Astrocyte of the cerebellum (primary cell): ENCODE measurements around the gene MMP28.

Experiments used
- DNase-seq: peaks from one replicate; pipeline ENCODE4 v3.0.0-alpha.2; 2011; ENCODE audit warnings: low read depth
- H3K4me3 ChIP-seq: 2 replicates; pipeline ENCODE4 v1.5.1; 2011; ENCODE audit warnings: mild to moderate bottlenecking, low read depth, low read length, moderate library complexity
- in situ Hi-C: cut with HindIII; loops from 2 replicates; pipeline ENCODE4 v1.10.0; 2017; ENCODE audit warnings: low sequenced_read_pairs
- TF ChIP-seq, protein P1 (sequence below): IDR thresholded peaks from 2 replicates; pipeline ENCODE4 v1.5.1; 2012; ENCODE audit warnings: low read length, low read depth, moderate library complexity, mild to moderate bottlenecking; ENCODE audit errors: missing control alignments

The MMP28 gene

GRCh38 chr17:35795007-35795870, at the start of gene MMP28:
Gene MMP28, minus strand, starts transcription at chr17:35795641. Its CDS starts 264 bp downstream, at chr17:35795377.
- H3K4me3 ChIP-seq, result peak within 1 kb of the TSS; percentile 41
- DNase-seq, result no peak
- in situ Hi-C loops, result no loop called here
- TF ChIP-seq, protein P1, sequence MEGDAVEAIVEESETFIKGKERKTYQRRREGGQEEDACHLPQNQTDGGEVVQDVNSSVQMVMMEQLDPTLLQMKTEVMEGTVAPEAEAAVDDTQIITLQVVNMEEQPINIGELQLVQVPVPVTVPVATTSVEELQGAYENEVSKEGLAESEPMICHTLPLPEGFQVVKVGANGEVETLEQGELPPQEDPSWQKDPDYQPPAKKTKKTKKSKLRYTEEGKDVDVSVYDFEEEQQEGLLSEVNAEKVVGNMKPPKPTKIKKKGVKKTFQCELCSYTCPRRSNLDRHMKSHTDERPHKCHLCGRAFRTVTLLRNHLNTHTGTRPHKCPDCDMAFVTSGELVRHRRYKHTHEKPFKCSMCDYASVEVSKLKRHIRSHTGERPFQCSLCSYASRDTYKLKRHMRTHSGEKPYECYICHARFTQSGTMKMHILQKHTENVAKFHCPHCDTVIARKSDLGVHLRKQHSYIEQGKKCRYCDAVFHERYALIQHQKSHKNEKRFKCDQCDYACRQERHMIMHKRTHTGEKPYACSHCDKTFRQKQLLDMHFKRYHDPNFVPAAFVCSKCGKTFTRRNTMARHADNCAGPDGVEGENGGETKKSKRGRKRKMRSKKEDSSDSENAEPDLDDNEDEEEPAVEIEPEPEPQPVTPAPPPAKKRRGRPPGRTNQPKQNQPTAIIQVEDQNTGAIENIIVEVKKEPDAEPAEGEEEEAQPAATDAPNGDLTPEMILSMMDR, result no peak

- no peak for DNase-seq
- TF ChIP-seq, protein P1, result no peak
- H3K4me3 ChIP-seq, result no peak overlapping the region
- in situ Hi-C loops, result no loop called here
Measured at GRCh38 chr17:35844547-35844946, 49.1 kb upstream of the MMP28 start.

DNA sequence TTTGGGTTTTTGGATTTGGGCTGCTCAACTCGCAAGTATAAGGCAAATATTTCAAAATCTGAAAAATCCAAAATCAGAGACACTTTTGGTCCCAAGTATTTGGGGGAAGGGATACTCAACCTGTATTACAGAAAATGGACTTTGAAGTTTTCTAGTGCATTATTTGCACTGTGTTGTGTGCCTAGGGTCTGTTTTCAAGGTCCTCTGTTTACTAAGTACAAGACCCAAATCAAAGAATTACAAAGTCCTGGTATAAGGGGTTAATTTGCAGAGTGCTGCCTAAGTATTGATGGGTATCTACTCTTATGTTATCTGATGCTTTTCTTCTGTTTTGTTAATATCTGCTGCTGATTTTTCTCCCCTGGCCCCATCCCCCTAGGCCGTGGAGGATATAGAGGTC, 48.3 kb upstream of the MMP28 start:
- in situ Hi-C loops, result no loop called here
- H3K4me3 ChIP-seq, result no peak overlapping the region
- no peak for DNase-seq
- TF ChIP-seq, protein P1, result no peak

DNA sequence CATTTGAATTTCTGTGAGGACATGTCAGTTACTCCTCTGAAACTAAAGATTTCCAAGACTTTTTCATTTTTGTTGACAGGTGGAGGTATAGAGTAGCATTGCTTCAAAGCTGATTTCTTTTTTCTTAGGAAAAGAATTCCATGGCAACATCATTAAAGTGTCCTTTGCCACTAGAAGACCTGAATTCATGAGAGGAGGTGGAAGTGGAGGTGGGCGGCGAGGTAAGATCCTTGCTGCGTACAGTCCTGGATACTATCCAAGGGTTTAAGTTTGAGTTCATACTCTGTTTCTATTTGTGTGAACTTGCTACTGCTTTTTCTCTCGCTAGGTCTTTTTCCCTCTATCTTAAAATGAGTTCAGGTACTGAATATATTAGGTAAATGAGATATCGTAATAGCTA, 46.8 kb upstream of the MMP28 start:
- in situ Hi-C loops, result no loop called here
- H3K4me3 ChIP-seq, result no peak overlapping the region
- TF ChIP-seq, protein P1, result no peak
- DNase-seq, result no peak

GRCh38 chr17:35841505-35841904, 46.1 kb upstream of the MMP28 start:
- in situ Hi-C loops, result no loop called here
- TF ChIP-seq, protein P1, result no peak

GRCh38 chr17:35841101-35841500, 45.7 kb upstream of the MMP28 start:
- no peak for DNase-seq
- in situ Hi-C loops, result no loop called here
- TF ChIP-seq, protein P1, result no peak
- no peak overlapping the region for H3K4me3 ChIP-seq

More at GRCh38 chr17:35841505-35841904, 46.1 kb upstream of the MMP28 start:
- DNase-seq, result no peak
- H3K4me3 ChIP-seq, result no peak overlapping the region
